Fibroblast of pulmonary artery (primary cell): ENCODE measurements around the gene MARK1.

ENCODE experiments used
- DNase-seq: peaks from one replicate; pipeline ENCODE4 v3.0.0-alpha.2; 2010; ENCODE audit warnings: low read depth
- H3K4me3 ChIP-seq: replicated peaks from 2 replicates; pipeline ENCODE4 v1.5.1; 2011; ENCODE audit warnings: low read depth, mild to moderate bottlenecking, control low read depth, low read length, moderate library complexity
- CTCF ChIP-seq: IDR thresholded peaks from 2 replicates; pipeline ENCODE4 v1.5.1; 2011; ENCODE audit warnings: mild to moderate bottlenecking, control low read depth, low read length, inconsistent platforms; ENCODE audit errors: missing control alignments

MARK1 gene

GRCh38 chr1:220642285-220642684, 114.3 kb downstream of the MARK1 start:
- H3K4me3 ChIP-seq = no peak overlapping the region
- no peak for TF ChIP-seq CTCF
- DNase-seq = no peak

GRCh38 chr1:220652995-220653394, 125.1 kb downstream of the MARK1 start:
- no peak for TF ChIP-seq CTCF
- no peak for DNase-seq
- H3K4me3 ChIP-seq = no peak overlapping the region

- no peak for DNase-seq
- TF ChIP-seq CTCF = no peak
- H3K4me3 ChIP-seq = no peak overlapping the region
Observed at GRCh38 chr1:220655509-220655908, 127.6 kb downstream of the MARK1 start.

- TF ChIP-seq CTCF = no peak
- no peak for DNase-seq
- H3K4me3 ChIP-seq = no peak overlapping the region
Observed at GRCh38 chr1:220655961-220656740, 128.2 kb downstream of the MARK1 start.

- no peak for TF ChIP-seq CTCF
- H3K4me3 ChIP-seq = no peak overlapping the region
- no peak for DNase-seq
Observed at GRCh38 chr1:220666349-220666748, 138.4 kb downstream of the MARK1 start.

GRCh38 chr1:220669005-220669404, 141.1 kb downstream of the MARK1 start:
- no peak for DNase-seq
- no peak overlapping the region for H3K4me3 ChIP-seq
- no peak for TF ChIP-seq CTCF

- DNase-seq = no peak
- no peak overlapping the region for H3K4me3 ChIP-seq
- TF ChIP-seq CTCF = no peak
Observed at GRCh38 chr1:220670365-220670764, 142.4 kb downstream of the MARK1 start.
